HG03439 (cell line): Measurements from ENCODE around the gene INVS.
"Not testable (repeated sequence)": the region's sequence is repeated elsewhere in the genome, so short reads cannot be mapped to it uniquely, and the experiment has no call there.

Source experiments
- ATAC-seq: cut with Tn5 transposase; IDR thresholded peaks from one replicate; pipeline ENCODE4 v1.9.1; 2021; ENCODE audit warnings: mild to moderate bottlenecking, moderate library complexity; ENCODE audit not compliant: unreplicated experiment

The INVS gene

DNA sequence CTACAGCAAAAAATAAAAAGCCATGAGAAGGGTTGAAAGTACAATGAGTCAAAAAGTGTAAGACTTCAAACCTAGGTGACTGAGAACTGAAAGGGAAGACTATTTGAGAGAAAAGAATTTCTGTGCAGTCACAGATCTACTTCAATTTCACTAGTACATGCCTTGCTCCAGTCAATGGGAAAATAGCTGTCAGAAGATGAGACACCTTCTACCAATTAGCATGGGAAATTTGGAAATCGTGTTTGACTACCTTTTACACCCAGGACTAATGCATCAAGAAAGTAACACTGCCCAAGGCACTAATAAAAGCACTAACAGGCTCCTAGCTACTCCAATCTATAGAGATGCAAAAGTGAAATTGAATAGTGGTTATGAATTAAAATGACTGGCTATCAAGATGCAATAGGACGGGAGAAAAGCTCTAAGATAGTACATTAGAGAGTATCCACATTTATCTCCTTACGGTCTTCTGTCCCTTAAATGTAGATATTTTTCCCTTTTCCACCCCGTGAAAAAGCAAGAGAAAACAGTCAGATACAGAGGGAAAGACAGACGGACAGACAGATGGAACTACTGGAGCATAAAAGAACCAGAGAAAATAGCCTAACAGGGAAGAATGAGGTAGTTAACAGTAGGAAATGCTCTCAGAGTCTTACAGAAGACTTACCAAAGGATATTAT is 15.5 kb upstream of the INVS start:
- peak; percentile 40 for ATAC-seq

- ATAC-seq = peak; percentile 60
Observed at GRCh38 chr9:100084128-100084453, 15.0 kb upstream of the INVS start.

- peak; percentile 80 for ATAC-seq
Observed at GRCh38 chr9:100084734-100085133, 14.3 kb upstream of the INVS start.

DNA sequence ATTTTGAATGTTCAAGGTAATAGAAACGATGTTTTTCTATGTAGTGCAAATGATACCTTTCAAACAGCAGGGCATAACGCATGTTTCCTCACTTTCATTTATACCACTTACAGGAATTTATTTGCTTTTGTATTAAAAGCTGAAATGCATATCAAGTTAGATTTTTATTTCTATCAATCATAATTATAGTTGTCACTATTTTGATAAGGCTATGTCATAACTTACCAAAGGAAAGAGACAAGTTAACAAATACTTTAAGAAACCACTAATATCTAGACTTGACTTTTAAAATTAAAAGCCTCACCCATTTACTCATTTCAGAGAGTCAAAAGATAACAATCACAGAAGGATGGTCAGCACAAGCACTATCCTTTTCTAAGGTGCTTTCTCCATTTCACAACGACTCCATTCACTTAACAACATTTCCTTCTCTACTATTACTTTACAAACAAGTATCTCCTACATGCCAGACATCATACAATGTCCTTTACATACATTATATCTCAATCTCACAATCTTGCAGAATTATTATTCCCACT is 12.9 kb upstream of the INVS start:
- no peak for ATAC-seq

DNA sequence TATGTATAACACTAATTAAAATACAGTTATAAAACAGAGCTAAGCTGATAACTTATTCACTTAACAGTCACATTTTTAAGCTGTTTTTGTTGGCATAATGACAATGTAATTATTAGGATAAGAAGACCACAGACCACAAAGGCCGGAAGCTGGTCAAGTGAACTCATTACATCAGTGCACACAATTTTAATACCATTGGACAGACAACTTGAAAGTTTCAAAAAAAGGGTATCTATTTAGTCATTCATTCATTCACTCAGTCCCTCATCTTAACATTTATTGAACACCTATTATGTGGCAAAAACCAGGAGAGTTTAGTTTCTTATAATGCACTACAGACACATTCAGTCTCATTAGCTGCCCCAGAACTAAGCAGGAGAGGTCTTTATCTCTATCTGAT is 11.8 kb upstream of the INVS start:
- ATAC-seq = no peak

DNA sequence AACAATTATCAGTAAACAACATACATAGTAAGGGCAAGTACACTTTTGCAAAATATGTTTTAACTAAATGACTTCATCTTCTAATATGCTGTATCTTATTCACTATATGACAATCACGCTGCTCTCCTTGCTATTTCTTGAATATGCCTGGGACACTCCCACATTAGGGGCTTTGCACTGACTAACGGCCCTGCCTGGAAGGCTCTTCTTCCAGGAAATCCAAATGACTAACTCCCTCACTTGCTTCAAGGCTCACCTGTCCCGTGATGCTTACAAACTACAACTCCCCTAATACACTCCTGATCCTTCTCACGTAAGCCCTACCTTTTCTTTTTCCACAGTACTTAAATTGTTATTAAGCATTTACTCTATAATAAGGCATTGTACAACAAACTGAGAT is 10.8 kb upstream of the INVS start:
- ATAC-seq = no peak

DNA sequence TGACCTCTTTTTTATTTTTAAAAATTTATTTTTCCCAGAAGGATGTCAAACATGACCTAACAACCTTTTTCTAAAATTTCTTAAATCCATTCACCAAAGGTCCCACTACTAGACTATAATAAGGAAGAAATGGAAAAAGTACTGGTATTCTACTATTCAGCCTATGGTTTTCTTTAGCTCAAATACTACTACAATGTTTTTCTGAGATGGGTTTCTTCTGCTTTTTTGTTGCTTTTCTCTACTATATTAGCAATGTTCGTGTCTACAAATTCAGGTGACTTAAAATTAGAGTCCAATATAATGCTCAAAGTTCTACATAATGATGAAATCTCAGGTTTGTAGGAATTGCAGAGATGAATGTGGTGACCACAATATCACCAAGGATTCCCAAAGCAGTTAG is 8.2 kb upstream of the INVS start:
- no peak for ATAC-seq

DNA sequence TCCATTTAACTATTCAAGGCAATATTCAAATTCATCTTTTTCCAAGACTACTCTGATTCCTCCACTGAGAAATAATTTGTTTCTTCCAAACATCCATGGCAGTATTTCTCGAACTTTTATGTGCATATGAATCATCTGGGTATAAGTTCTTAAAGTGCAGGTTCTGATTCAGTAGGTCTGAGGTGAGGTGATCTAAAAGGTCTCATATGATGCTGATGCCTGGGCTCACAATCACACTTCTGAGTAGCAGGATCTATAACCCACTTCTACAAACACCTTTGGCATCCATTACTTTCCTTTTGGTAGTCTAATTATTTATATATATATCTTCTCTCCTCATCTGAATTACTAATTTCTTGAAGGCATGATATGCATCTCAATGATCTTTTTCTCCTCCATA is 7.4 kb upstream of the INVS start:
- ATAC-seq = no peak

GRCh38 chr9:100092066-100092465 is 7.0 kb upstream of the INVS start:
- no peak for ATAC-seq

GRCh38 chr9:100094411-100094810 is 4.6 kb upstream of the INVS start:
- not testable (repeated sequence) for ATAC-seq

DNA sequence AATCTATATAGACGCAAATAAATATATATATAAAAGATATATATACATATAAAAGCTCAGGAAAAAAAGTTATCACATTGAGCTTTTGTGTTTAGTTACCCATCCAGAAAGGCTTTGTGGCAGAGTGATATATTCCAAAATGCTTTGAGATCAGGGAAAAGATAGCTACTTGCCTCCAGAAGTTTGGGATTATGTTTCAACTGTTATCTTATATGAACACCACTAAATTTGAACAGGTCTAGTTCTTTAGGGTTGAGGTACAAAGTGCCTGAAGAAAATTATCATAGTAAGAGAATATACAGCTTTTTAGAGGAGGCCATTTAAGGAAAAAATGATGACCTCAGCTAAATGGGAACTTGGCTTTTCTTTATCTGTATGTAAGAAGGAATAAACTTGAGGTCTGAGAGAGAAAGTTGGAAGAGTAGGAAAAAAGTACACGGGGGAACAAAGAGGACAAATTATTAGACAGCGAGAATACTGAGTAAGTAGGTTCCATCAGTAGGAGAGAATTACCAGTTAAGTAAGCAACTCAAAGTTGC is 2.6 kb upstream of the INVS start:
- ATAC-seq = no peak

GRCh38 chr9:100098046-100098886 is 777 bp upstream of the INVS start:
- ATAC-seq = peak; percentile 14

- peak; percentile 4 for ATAC-seq
Observed at GRCh38 chr9:100099722-100100042, 639 bp downstream of the INVS start.

DNA sequence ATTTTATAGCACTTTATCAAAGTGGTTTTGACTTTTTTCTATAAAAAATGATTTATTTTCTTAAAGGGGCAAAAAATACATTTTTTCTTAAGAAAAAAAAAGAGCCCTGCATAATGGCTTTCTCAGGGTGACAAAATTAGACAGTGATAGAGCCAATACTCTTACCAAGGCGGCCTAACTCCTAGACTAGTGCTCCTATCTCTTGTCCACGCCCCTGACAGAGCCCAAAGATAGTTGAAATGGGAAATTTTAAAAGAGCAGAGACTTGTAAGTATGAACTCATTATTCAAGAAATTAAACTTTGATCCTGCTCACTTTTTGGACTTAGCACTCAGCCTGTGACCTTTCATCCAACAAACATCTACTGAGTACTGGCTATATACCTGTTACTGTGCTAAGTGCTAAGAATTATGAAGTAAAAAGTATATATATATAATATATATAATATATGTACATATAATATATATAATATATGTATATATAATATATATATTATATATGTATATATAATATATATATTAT is 1.2 kb downstream of the INVS start:
- no peak for ATAC-seq

GRCh38 chr9:100101608-100102007 is 2.6 kb downstream of the INVS start:
- no peak for ATAC-seq

DNA sequence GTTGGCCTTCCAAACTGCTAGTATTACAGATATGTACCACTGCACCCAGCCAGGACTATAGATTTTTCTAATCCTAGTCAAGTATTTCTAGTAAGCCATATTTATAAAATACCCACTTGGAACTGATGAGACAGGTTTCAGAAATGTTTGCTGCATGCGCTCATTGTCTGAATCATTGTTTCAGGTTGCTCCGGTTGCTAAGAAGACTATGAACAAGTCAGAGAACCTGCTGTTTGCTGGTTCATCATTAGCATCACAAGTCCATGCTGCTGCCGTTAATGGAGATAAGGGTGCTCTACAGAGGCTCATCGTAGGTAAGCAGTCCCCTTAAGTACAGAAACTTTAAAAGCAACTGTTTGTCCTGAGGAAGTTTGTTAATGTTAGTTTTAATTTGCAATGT is 5.3 kb downstream of the INVS start:
- no peak for ATAC-seq

- no peak for ATAC-seq
Observed at GRCh38 chr9:100105861-100106260, 6.8 kb downstream of the INVS start.

DNA sequence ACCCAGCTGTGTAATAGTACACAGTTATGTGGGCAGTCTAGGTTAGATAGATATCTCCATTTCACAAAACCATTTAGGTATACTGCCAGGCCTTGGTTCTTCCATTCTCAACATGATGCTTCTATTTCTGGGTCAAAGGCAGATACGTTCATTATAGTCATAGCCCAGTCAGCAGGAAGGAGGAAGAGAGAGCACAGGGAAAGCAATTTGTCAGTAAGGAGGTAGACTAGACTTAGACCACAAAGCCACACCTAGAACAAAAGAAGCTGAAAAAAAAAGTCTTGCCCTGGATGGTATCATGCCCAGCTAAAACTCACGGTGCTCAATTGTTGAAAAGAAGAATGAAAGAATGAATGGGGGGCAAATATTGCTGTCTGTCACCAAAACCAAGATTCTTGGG is 7.6 kb downstream of the INVS start:
- no peak for ATAC-seq

- no peak for ATAC-seq
Observed at GRCh38 chr9:100108559-100108958, 9.5 kb downstream of the INVS start.

DNA sequence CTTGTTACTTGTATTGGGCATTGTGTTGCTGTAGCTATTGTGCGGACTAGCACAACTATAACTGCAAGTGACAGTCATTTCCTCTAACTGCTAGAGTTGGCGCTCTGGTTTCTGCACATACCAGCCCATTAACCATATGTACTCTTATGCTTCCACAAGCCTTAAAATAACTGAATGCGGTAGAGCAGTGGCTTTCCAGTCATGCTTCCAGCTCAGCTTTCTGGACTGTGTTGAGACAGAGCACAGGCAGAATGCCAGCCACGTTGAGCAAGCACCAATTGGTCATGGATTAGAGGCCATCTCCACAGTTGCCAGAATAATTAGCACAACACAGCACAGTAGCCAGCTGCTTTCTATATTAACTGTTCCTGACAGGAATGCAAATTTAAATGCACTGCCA is 12.2 kb downstream of the INVS start:
- ATAC-seq = no peak

DNA sequence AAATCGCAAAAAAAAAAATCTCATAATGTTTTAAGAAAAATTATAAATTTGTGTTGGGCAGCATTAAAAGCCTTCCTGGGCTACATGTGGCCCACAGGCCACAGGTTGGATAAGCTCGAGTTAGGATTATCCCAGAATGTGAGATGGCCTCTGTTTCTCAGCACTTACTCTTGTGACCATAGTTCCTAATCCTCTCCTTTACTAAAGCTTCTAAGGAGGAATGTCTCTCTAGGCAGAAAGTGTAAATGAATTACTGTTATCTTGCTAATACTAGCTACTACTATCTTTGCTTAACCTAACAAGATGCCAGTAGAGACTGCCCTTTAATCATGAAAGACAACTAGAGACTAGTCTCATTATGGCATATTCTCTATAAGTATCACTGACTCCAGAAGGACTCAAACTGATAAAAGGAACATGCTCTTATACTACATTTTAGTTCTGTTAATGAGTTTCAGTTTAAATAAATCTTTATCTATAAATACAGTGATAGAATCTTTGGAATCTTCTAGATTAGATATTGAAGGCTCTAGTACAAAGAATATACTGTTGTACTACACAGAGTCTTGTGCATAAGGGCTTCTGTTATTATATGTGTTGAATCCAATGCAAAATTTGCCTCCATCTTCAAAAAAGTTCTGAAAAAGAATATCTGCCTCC is 13.8 kb downstream of the INVS start:
- ATAC-seq = no peak
